ENCODE data around the gene SLC36A4. TPM values are rescaled to one million over a fixed set of nuclear protein-coding genes. Genes with fewer than 3 reads are reported as not detected.
A peak's percentile ranks its signal among the peaks of the same experiment; 100 is the strongest.
"Not testable (repeated sequence)": the region's sequence is repeated elsewhere in the genome, so short reads cannot be mapped to it uniquely, and the experiment has no call there.

The SLC36A4 gene
- total RNA-seq (10 to 100 TPM; 12.0 to 22.0 (median 20.0) TPM), polyA plus RNA-seq (10 to 100 TPM; 27.5 to 29.8 TPM), total RNA-seq (17.0 reads per million, percentile 47 among the genes with 10 or more reads in this experiment)

- ChIA-PET CTCF (no interaction called here), POLR2A (interaction anchor here (0.7 to 2.4 kb wide), 6 partner anchors 447 to 1871 kb away, joined by 3 to 16 read pairs (median 3); partner anchors contain the start of genes C11orf54, MED17 and TAF1D)
- H3K27ac Mint-ChIP-seq: peak within 1 kb of the TSS; percentile 87 to 99 (median 97)
- no peaks in the 10 kb centered on the region for H3K27me3 ChIP-seq (ENCODE audit: control insufficient read depth in 2 of 2, insufficient read depth in 2 of 2, low read length in 2 of 2)
- H3K27ac ChIP-seq (ENCODE audit: low read depth, low read length): peak within 1 kb of the TSS; percentile 96
- peaks cover 0 to 4% of the 10 kb centered on the region in 2 donors for H3K4me1 ChIP-seq (ENCODE audit: control insufficient read depth in 2 of 2, insufficient read depth in 2 of 2, low read length in 2 of 2)
- H3K4me3 ChIP-seq (ENCODE audit: low read length): peak within 1 kb of the TSS; percentile 54
- no peaks in the 10 kb centered on the region for H3K9me3 Mint-ChIP-seq
- ATAC-seq (peak; percentile 94), DNase-seq (peak; percentile 78 to 90 (median 88))
- peaks cover 0 to 24% (median 5%) of the 10 kb centered on the region in 5 donors for H3K27me3 Mint-ChIP-seq
- H3K36me3 ChIP-seq (ENCODE audit: control insufficient read depth in 2 of 3, insufficient read depth in 3 of 3, low read length in 3 of 3): no peaks in the 10 kb centered on the region
- H3K4me1 Mint-ChIP-seq: peaks cover 15 to 40% (median 30%) of the 10 kb centered on the region in 7 donors
- H3K4me3 Mint-ChIP-seq: peak within 1 kb of the TSS; percentile 88 to 98 (median 95)
- H3K36me3 Mint-ChIP-seq: peaks cover 0 to 6% (median 0%) of the 10 kb centered on the region in 5 donors
- intact Hi-C loops (cut with micrococcal nuclease): loop anchor here (1.0 to 10.0 kb wide), 10 partner anchors 345 to 1870 kb away; partner anchors contain the start of genes ANKRD49 (in 2 of the 2), C11orf54 (in 2 of the 2), MED17 (in 2 of the 2) and MRE11 (in 2 of the 2)
- no peaks in the 10 kb centered on the region for H3K9me3 ChIP-seq (ENCODE audit: control insufficient read depth in 2 of 3, low read length in 3 of 3)
Observed at GRCh38 chr11:93197380-93198214, at the start of gene SLC36A4. TSS of gene SLC36A4 (minus strand) at chr11:93197991. CDS start at chr11:93197832, 159 bp downstream.

GRCh38 chr11:93246790-93247189, 49.0 kb upstream of the SLC36A4 start:
- H3K27ac ChIP-seq (ENCODE audit: low read depth, low read length); H3K9me3 ChIP-seq (ENCODE audit: control insufficient read depth in 2 of 3, low read length in 3 of 3); CTCF ChIA-PET; H3K27ac Mint-ChIP-seq; POLR2A ChIA-PET; H3K9me3 Mint-ChIP-seq; H3K36me3 Mint-ChIP-seq; H3K36me3 ChIP-seq (ENCODE audit: control insufficient read depth in 2 of 3, insufficient read depth in 3 of 3, low read length in 3 of 3); H3K4me1 Mint-ChIP-seq; H3K4me3 ChIP-seq (ENCODE audit: low read length); ATAC-seq; H3K4me1 ChIP-seq (ENCODE audit: control insufficient read depth in 2 of 2, insufficient read depth in 2 of 2, low read length in 2 of 2); intact Hi-C loops (cut with micrococcal nuclease); DNase-seq; H3K27me3 ChIP-seq (ENCODE audit: control insufficient read depth in 2 of 2, insufficient read depth in 2 of 2, low read length in 2 of 2); H3K4me3 Mint-ChIP-seq: not testable (repeated sequence)
- peaks cover 9 to 33% (median 25%) of the 10 kb centered on the region in 5 donors for H3K27me3 Mint-ChIP-seq

GRCh38 chr11:93244018-93244417, 46.2 kb upstream of the SLC36A4 start:
- no peaks in the 10 kb centered on the region for H3K4me1 Mint-ChIP-seq
- ChIA-PET CTCF (no interaction called here), POLR2A (no interaction called here)
- H3K4me1 ChIP-seq (ENCODE audit: control insufficient read depth in 2 of 2, insufficient read depth in 2 of 2, low read length in 2 of 2): no peaks in the 10 kb centered on the region
- H3K4me3 ChIP-seq (ENCODE audit: low read length): no peak overlapping the region
- H3K4me3 Mint-ChIP-seq: no peak overlapping the region
- ATAC-seq (no peak), DNase-seq (no peak)
- no peaks in the 10 kb centered on the region for H3K27me3 ChIP-seq (ENCODE audit: control insufficient read depth in 2 of 2, insufficient read depth in 2 of 2, low read length in 2 of 2)
- H3K9me3 ChIP-seq (ENCODE audit: control insufficient read depth in 2 of 3, low read length in 3 of 3): no peaks in the 10 kb centered on the region
- peaks cover 0 to 1% (median 0%) of the 10 kb centered on the region in 11 donors for H3K9me3 Mint-ChIP-seq
- no peak overlapping the region for H3K27ac Mint-ChIP-seq
- H3K27me3 Mint-ChIP-seq: peaks cover 13 to 32% (median 30%) of the 10 kb centered on the region in 5 donors
- no peak overlapping the region for H3K27ac ChIP-seq (ENCODE audit: low read depth, low read length)
- no peaks in the 10 kb centered on the region for H3K36me3 Mint-ChIP-seq
- intact Hi-C loops (cut with micrococcal nuclease): no loop called here
- no peaks in the 10 kb centered on the region for H3K36me3 ChIP-seq (ENCODE audit: control insufficient read depth in 2 of 3, insufficient read depth in 3 of 3, low read length in 3 of 3)

DNA sequence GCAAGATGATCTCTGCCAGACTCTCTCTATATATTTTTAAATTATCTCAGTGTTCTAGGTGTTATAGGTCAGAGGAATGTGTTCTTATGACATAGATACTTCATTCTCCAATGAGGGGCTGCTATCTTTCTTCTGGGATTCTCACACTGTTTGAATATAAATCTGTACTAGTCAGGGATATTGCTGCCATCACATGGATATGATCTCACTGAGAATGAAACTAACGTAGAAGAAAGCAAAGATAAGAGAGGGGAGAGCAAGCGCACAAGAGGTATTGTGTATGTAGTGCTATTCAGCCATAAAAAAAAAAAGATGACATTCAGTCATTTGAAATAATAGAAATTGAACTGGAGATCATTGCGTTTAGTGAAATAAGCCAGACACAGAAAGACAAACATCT, 42.2 kb upstream of the SLC36A4 start:
- peaks cover 29 to 63% (median 46%) of the 10 kb centered on the region in 5 donors for H3K27me3 Mint-ChIP-seq
- CTCF ChIA-PET: no interaction called here
- POLR2A ChIA-PET: no interaction called here

DNA sequence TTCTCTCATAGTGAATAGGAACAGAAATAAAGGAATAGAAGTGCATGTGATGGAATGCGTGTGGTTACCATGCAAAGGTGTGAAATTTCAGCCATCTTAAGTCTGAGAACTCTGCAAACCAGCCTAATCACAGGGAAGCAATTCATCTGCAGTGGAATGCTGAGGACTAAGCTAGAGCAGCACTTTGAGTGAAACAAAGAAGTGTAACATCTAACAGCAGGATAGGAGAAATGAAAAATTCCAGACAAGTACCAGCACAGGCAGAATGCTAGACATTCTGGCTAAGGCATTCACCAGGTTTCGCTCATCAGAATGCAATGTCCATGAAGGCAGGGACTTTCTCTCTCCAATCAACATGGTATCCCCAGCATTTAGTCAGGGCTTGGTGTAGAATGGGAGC, 41.2 kb upstream of the SLC36A4 start:
- Mint-ChIP-seq H3K9me3 (no peaks in the 10 kb centered on the region), H3K4me1 (no peaks in the 10 kb centered on the region), H3K27me3 (peaks cover 26 to 58% (median 42%) of the 10 kb centered on the region in 5 donors), H3K27ac (no peak overlapping the region), H3K4me3 (no peak overlapping the region), H3K36me3 (no peaks in the 10 kb centered on the region)
- intact Hi-C loops (cut with micrococcal nuclease): loop anchor here (10.0 kb wide), 2 partner anchors 546 to 1266 kb away; partner anchors contain the start of gene MED17 (in 1 of the 2)
- H3K36me3 ChIP-seq (ENCODE audit: control insufficient read depth in 2 of 3, insufficient read depth in 3 of 3, low read length in 3 of 3): no peaks in the 10 kb centered on the region
- no peak overlapping the region for H3K4me3 ChIP-seq (ENCODE audit: low read length)
- ChIA-PET CTCF (interaction anchor here (0.6 kb wide), 1 partner anchor 1072 kb away, joined by 3 read pairs; no protein-coding TSS in a partner anchor), POLR2A (no interaction called here)
- H3K9me3 ChIP-seq (ENCODE audit: control insufficient read depth in 2 of 3, low read length in 3 of 3): no peaks in the 10 kb centered on the region
- no peak overlapping the region for H3K27ac ChIP-seq (ENCODE audit: low read depth, low read length)
- ATAC-seq: no peak
- H3K27me3 ChIP-seq (ENCODE audit: control insufficient read depth in 2 of 2, insufficient read depth in 2 of 2, low read length in 2 of 2): no peaks in the 10 kb centered on the region
- no peak for DNase-seq
- no peaks in the 10 kb centered on the region for H3K4me1 ChIP-seq (ENCODE audit: control insufficient read depth in 2 of 2, insufficient read depth in 2 of 2, low read length in 2 of 2)

More for the DNA sequence above, 42.2 kb upstream of the SLC36A4 start:
- H3K36me3 ChIP-seq (ENCODE audit: control insufficient read depth in 2 of 3, insufficient read depth in 3 of 3, low read length in 3 of 3): no peaks in the 10 kb centered on the region
- Mint-ChIP-seq H3K36me3 (no peaks in the 10 kb centered on the region), H3K4me1 (no peaks in the 10 kb centered on the region), H3K9me3 (no peaks in the 10 kb centered on the region), H3K4me3 (no peak overlapping the region), H3K27ac (no peak overlapping the region)
- no peak overlapping the region for H3K4me3 ChIP-seq (ENCODE audit: low read length)
- no peaks in the 10 kb centered on the region for H3K9me3 ChIP-seq (ENCODE audit: control insufficient read depth in 2 of 3, low read length in 3 of 3)
- intact Hi-C loops (cut with micrococcal nuclease): loop anchor here (10.0 kb wide), 2 partner anchors 545 to 1265 kb away; partner anchors contain the start of gene MED17 (in 1 of the 2)
- H3K27ac ChIP-seq (ENCODE audit: low read depth, low read length): no peak overlapping the region
- H3K27me3 ChIP-seq (ENCODE audit: control insufficient read depth in 2 of 2, insufficient read depth in 2 of 2, low read length in 2 of 2): no peaks in the 10 kb centered on the region
- DNase-seq: no peak
- no peaks in the 10 kb centered on the region for H3K4me1 ChIP-seq (ENCODE audit: control insufficient read depth in 2 of 2, insufficient read depth in 2 of 2, low read length in 2 of 2)
- no peak for ATAC-seq

- peak in 1 of 9 donors; percentile 8 for DNase-seq
- ATAC-seq: peak; percentile 47
- intact Hi-C loops (cut with micrococcal nuclease): loop anchor here (10.0 kb wide), 2 partner anchors 548 to 1268 kb away; partner anchors contain the start of gene MED17 (in 1 of the 2)
- Mint-ChIP-seq H3K9me3 (no peaks in the 10 kb centered on the region), H3K27me3 (peaks cover 27 to 51% (median 43%) of the 10 kb centered on the region in 5 donors), H3K36me3 (no peaks in the 10 kb centered on the region), H3K4me1 (no peaks in the 10 kb centered on the region), H3K27ac (no peak overlapping the region), H3K4me3 (no peak overlapping the region)
- no peaks in the 10 kb centered on the region for H3K36me3 ChIP-seq (ENCODE audit: control insufficient read depth in 2 of 3, insufficient read depth in 3 of 3, low read length in 3 of 3)
- no peaks in the 10 kb centered on the region for H3K4me1 ChIP-seq (ENCODE audit: control insufficient read depth in 2 of 2, insufficient read depth in 2 of 2, low read length in 2 of 2)
- no peaks in the 10 kb centered on the region for H3K9me3 ChIP-seq (ENCODE audit: control insufficient read depth in 2 of 3, low read length in 3 of 3)
- H3K4me3 ChIP-seq (ENCODE audit: low read length): no peak overlapping the region
- ChIA-PET CTCF (interaction anchor here (0.7 to 1.1 kb wide), 2 partner anchors 11 to 492 kb away, joined by 3 read pairs; no protein-coding TSS in a partner anchor), POLR2A (no interaction called here)
- no peak overlapping the region for H3K27ac ChIP-seq (ENCODE audit: low read depth, low read length)
- no peaks in the 10 kb centered on the region for H3K27me3 ChIP-seq (ENCODE audit: control insufficient read depth in 2 of 2, insufficient read depth in 2 of 2, low read length in 2 of 2)
Observed at GRCh38 chr11:93236741-93237675, 39.2 kb upstream of the SLC36A4 start.
